ENCODE results near the gene PSD4. TPM values are rescaled to one million over a fixed set of nuclear protein-coding genes. Genes with fewer than 3 reads are reported as not detected.

Gene PSD4
- 27.0 and 53.8 TPM in 2 replicates for total RNA-seq (2014; rRNA removed; shearing (Covaris generic); ENCODE audit: low replicate concordance)

DNA sequence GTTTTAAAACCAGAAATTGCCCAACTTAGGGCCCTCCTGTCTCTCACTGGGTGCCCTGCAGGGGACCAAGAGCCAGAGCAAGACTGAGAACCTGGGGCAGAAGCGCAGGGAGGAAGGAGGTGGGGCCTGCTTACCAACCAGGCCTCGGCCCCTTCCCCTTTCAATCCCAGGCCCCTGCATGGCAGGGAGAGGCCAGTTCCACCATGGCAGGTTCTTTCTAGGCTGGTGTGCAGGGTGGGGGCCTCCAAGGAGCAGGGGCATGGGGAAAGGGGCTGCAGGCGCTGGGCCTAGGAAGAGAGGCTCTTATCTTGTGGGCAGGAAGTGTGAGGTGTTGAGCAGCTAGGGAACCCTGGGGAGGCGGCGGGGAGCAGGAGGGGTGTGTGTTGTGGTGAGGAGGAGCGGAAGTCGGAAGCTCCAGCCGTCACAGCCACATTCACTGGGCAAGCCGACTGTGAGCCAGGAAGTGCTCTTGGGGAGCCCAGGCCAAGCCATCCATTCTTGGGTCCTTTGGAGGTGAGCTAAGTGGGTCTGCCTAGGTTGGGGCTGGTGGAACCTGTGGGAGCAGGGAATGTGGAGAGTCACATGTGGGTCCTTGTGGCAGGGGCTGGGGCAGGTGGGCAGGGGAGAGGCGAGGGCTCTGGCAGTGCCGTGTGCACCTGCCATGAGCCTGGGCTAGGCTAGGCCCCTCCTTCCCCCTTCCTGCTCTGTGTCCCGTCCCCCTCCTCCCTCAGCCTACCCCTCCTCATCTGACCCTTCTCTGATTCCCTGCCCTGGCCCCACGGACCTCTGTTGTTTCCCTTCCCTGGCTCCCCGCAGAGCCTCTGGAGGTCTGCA lies at the start of gene PSD4:
Gene PSD4, plus strand, starts transcription at position 430 of the 834 bp plus-strand sequence. CDS start 8,486 bp downstream, outside the sequence.
- DNase-seq (ENCODE audit: low read depth), result no peak
- in situ Hi-C loops (cut with HindIII; ENCODE audit: low pct_unique_long_range_greater_than_20kb, low sequenced_read_pairs), result no loop called here

DNA sequence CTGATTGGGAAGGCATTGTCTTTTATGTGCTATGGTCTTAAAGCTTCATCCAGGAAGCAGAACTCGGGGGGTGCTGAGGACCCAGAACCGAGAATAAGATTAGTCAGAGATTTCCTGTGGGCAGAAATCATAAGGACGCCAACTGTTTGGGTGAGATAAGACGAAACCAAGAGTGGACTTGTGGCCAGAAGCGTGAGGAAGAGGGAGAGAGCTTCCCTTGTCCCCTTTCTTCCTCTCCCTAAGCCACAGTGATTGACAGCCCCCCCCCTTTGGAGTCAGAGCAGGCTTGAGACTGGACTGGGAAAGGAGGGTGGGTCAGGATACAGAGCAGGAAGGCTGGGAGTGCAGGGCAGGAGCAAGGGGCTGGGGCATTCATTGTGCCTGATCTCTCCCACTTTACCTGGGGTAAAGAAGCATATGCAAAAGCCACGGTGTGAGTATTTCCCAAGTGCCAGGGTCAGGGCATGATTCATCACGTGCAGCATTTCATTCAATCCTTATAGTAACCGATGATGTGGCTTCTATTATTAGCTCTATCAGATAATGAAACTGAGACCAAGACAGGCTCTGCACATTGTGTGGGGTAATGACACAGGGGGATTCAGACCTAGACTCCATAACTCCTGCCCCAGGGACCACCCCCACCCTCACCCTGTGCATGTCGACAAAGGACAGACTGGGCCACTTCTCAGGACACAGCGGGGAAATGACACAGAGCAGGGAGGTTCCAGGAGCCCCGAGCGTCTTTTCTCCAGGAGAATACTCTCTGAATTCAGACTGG lies 49.4 kb upstream of the PSD4 start:
- in situ Hi-C loops (cut with HindIII; ENCODE audit: low pct_unique_long_range_greater_than_20kb, low sequenced_read_pairs), result no loop called here
- DNase-seq (ENCODE audit: low read depth), result no peak

DNA sequence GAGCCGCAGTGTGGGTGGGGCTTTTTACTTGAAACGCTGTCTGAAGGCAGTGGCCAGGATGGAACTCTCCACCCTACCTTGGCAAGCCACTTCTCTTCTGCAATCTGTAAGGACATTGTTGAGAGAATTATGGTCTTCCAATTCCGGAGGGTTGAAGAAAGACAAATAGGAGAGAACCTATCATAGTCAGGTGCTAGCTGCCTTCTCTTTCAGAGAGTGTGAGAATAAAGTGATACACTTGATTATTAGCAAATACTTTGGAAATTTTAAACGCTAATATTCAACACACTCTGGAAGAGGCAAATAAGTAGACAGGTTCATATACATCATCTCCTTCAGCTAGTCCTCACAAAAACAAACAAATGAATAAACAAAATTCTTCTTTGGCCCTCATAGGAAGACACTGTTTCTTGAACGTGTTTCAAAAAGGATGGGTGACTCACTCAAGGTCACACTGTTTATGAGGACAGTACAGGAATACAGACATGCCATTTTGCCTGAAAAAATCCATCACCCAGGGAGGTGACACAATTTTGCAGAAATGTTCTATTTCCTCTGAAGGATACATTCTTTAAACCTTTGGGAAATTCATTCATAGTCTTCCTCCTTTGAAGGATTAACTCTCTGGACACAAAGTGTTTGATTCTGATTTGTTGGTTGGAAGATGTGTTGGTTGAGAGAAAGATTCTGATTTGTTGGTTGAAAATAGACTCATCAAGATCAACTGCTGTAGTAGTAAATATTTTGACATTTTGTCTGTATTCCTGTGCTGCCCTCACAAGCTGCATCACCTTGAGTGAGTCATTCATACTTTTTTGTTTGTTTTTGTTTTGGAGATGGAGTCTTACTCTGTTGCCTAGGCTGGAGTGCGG lies 48.6 kb upstream of the PSD4 start:
- no peak for DNase-seq (ENCODE audit: low read depth)
- in situ Hi-C loops (cut with HindIII; ENCODE audit: low pct_unique_long_range_greater_than_20kb, low sequenced_read_pairs), result loop anchor here (25.0 kb wide), 1 partner anchor 262 kb away; no protein-coding TSS in a partner anchor

DNA sequence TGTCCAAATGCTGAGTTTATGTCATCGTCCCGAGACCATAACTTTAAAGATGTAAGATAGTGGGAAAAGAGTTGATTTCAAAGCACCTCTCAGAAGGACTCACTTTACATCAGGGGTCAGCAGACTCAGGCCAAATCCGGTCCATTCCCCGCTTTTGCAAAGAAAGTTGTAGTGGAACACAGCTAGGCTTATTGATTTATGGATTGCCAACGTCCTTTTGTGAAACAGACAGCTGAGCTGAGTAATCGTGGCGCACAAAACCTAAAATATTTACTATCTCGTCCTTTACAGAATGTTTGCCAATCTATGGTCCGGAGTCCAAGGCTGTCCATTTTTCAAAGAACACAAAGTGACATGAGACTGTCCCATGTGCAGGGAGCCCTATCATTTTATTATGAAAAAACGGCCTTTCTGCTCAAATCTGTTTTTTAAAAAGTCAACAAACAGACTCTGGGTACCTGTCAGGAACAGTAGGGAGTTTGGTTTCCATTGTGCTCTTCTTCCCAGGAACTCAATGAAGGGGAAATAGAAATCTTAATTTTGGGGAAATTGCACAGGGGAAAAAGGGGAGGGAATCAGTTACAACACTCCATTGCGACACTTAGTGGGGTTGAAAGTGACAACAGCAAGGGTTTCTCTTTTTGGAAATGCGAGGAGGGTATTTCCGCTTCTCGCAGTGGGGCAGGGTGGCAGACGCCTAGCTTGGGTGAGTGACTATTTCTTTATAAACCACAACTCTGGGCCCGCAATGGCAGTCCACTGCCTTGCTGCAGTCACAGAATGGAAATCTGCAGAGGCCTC lies 46.7 kb upstream of the PSD4 start, which contains the start of gene IL1RN:
Gene IL1RN, plus strand, starts transcription at position 754 of the 801 bp plus-strand sequence. Its CDS starts 27 bp downstream, at position 781.
- no peak for DNase-seq (ENCODE audit: low read depth)
- in situ Hi-C loops (cut with HindIII; ENCODE audit: low pct_unique_long_range_greater_than_20kb, low sequenced_read_pairs), result loop anchor here (25.0 kb wide), 1 partner anchor 260 kb away; no protein-coding TSS in a partner anchor

DNA sequence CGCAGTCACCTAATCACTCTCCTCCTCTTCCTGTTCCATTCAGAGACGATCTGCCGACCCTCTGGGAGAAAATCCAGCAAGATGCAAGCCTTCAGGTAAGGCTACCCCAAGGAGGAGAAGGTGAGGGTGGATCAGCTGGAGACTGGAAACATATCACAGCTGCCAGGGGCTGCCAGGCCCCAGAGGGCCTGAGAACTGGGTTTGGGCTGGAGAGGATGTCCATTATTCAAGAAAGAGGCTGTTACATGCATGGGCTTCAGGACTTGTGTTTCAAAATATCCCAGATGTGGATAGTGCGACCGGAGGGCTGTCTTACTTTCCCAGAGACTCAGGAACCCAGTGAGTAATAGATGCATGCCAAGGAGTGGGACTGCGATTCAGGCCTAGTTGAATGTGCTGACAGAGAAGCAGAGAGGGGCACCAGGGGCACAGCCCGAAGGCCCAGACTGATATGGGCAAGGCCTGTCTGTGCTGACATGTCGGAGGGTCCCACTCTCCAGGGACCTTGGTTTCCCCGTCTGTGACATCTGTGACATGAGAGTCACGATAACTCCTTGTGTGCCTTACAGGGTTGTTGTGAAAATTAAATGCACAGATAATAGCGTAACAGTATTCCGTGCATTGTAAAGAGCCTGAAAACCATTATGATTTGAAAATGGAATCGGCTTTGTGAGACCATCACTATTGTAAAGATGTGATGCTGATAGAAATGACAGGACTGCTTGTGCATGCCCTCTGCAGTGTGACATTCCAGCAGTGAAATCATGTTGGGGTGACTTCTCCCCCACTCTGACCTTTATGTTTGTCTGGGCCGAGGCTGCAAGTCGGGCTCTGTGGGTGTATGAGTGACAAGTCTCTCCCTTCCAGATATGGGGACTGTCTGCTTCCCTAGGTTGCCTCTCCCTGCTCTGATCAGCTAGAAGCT lies 45.9 kb upstream of the PSD4 start:
- no peak for DNase-seq (ENCODE audit: low read depth)
- in situ Hi-C loops (cut with HindIII; ENCODE audit: low pct_unique_long_range_greater_than_20kb, low sequenced_read_pairs), result loop anchor here (25.0 kb wide), 1 partner anchor 259 kb away; no protein-coding TSS in a partner anchor

DNA sequence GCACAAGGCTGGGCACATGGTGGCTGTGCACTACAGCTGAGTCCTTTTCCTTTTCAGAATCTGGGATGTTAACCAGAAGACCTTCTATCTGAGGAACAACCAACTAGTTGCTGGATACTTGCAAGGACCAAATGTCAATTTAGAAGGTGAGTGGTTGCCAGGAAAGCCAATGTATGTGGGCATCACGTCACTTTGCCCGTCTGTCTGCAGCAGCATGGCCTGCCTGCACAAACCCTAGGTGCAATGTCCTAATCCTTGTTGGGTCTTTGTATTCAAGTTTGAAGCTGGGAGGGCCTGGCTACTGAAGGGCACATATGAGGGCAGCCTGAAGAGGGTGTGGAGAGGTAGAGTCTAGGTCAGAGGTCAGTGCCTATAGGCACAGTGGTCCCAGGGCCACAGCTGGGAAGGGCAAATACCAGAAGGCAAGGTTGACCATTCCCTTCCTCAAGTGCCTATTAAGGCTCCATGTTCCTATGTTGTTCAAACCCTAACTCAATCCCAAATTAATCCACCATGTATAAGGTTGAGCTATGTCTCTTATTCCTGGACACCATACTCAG lies 44.2 kb upstream of the PSD4 start:
- in situ Hi-C loops (cut with HindIII; ENCODE audit: low pct_unique_long_range_greater_than_20kb, low sequenced_read_pairs), result loop anchor here (25.0 kb wide), 1 partner anchor 258 kb away; no protein-coding TSS in a partner anchor
- DNase-seq (ENCODE audit: low read depth), result no peak

DNA sequence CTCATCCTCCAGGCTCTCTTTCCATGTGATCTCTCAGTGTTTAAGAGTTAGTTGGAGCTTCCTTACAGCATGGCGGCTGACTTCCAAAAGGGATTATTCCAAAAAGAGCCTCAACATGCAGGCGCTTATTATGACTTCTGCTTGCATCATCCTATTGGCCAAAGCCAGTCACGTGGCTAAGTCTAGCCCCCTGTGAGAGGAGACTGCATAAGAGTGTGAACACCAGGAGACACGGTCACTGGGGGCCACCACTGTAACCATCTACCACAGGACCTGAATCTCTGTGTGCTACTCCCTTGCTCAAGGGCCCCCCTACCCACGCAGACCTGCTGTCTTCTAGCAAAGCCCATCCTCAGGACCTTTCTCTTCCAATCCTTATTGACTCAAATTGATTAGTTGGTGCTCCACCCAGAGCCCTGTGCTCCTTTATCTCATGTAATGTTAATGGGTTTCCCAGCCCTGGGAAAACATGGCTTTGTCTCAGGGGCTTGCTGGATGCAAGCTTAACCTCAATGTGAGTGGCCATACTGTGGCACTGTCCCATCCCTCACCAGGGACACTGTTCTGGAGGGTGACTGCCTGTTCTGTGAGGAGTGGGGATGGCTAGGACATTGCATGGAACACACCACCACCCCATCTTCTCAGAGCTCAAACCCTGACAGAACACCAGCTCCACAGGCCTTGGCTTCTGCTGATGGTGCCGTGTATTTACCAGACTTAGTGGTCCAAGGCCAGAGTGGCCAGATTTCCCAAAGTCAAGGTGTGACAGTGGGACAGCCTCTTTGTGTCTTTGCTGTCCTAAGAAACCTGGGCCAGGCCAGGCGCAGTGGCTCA lies 42.2 kb upstream of the PSD4 start:
- in situ Hi-C loops (cut with HindIII; ENCODE audit: low pct_unique_long_range_greater_than_20kb, low sequenced_read_pairs), result loop anchor here (25.0 kb wide), 1 partner anchor 256 kb away; no protein-coding TSS in a partner anchor
- DNase-seq (ENCODE audit: low read depth), result no peak

DNA sequence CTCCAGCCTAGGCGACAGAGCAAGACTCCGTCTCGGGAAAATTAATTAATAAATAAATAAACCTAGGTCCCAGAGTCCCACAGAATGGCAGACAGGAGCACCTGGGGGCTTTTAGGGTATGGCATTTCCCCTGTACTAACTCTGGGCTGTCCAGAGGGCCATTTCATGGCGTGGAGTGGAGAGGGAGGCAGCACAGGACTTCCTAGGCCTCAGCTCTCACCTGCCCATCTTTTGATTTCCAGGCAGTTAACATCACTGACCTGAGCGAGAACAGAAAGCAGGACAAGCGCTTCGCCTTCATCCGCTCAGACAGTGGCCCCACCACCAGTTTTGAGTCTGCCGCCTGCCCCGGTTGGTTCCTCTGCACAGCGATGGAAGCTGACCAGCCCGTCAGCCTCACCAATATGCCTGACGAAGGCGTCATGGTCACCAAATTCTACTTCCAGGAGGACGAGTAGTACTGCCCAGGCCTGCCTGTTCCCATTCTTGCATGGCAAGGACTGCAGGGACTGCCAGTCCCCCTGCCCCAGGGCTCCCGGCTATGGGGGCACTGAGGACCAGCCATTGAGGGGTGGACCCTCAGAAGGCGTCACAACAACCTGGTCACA lies 41.3 kb upstream of the PSD4 start:
- no peak for DNase-seq (ENCODE audit: low read depth)
- in situ Hi-C loops (cut with HindIII; ENCODE audit: low pct_unique_long_range_greater_than_20kb, low sequenced_read_pairs), result loop anchor here (25.0 kb wide), 1 partner anchor 255 kb away; no protein-coding TSS in a partner anchor

DNA sequence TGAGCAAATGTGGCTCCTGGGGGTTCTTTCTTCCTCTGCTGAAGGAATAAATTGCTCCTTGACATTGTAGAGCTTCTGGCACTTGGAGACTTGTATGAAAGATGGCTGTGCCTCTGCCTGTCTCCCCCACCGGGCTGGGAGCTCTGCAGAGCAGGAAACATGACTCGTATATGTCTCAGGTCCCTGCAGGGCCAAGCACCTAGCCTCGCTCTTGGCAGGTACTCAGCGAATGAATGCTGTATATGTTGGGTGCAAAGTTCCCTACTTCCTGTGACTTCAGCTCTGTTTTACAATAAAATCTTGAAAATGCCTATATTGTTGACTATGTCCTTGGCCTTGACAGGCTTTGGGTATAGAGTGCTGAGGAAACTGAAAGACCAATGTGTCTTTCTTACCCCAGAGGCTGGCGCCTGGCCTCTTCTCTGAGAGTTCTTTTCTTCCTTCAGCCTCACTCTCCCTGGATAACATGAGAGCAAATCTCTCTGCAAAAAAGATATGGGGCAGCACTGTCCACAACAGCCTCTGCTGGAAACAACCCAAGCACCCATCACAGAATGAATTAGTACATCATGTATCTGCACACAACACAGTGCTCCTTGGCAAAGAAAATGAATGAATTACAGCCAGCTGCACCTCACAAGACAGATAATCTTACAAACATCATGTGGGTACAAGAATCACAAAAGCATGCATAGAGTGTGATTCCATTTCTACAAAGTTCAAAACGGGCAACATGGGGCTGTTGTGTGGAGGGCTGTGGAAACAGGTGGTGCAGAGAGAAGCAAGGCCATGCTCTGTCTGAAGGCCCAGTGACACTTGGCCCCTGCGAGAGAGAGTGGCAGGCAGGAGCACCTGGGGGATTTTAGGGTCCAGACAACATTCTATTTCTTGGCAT lies 39.8 kb upstream of the PSD4 start:
- no peak for DNase-seq (ENCODE audit: low read depth)
- in situ Hi-C loops (cut with HindIII; ENCODE audit: low pct_unique_long_range_greater_than_20kb, low sequenced_read_pairs), result loop anchor here (25.0 kb wide), 1 partner anchor 253 kb away; no protein-coding TSS in a partner anchor

DNA sequence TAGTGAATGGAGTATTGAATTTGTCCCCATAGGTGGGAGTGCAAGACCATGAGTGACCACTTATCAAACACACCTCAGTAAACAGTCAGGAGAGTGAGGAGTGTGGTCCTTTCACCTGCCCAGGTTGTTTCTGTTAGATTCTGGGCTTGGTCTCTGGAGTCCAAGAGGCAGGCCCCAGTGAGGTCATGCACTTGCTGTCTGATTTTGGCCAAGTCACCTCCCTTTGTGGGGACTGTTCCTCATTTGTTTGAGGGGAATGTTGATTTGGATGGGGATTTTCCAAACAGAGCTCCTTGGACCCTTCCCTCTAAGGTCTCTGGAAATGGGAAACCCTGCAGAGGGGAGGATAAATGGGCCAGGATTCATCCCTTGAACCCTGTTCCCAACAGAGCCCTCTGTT lies 39.1 kb upstream of the PSD4 start:
- in situ Hi-C loops (cut with HindIII; ENCODE audit: low pct_unique_long_range_greater_than_20kb, low sequenced_read_pairs), result loop anchor here (25.0 kb wide), 1 partner anchor 253 kb away; no protein-coding TSS in a partner anchor
- no peak for DNase-seq (ENCODE audit: low read depth)

DNA sequence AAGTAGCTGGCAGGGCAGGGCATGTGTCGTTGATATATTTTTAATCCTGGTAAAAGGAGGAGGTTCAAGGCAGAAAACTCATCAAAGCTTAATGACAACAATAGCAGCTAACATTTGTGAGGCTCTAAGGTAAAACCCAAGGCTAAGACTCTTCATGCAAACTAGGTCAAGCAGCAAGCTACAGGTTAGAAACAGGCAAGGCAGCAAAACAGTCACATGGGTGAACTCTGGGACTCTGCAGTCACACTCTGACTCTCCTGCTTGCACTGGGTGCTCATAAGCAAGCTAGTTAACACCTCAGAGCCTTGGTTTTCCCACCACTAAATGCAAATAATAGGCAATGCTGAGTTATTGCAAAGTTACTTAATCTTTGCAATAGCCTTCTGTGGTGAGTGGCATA lies 38.5 kb upstream of the PSD4 start:
- in situ Hi-C loops (cut with HindIII; ENCODE audit: low pct_unique_long_range_greater_than_20kb, low sequenced_read_pairs), result loop anchor here (25.0 kb wide), 1 partner anchor 252 kb away; no protein-coding TSS in a partner anchor
- no peak for DNase-seq (ENCODE audit: low read depth)

DNA sequence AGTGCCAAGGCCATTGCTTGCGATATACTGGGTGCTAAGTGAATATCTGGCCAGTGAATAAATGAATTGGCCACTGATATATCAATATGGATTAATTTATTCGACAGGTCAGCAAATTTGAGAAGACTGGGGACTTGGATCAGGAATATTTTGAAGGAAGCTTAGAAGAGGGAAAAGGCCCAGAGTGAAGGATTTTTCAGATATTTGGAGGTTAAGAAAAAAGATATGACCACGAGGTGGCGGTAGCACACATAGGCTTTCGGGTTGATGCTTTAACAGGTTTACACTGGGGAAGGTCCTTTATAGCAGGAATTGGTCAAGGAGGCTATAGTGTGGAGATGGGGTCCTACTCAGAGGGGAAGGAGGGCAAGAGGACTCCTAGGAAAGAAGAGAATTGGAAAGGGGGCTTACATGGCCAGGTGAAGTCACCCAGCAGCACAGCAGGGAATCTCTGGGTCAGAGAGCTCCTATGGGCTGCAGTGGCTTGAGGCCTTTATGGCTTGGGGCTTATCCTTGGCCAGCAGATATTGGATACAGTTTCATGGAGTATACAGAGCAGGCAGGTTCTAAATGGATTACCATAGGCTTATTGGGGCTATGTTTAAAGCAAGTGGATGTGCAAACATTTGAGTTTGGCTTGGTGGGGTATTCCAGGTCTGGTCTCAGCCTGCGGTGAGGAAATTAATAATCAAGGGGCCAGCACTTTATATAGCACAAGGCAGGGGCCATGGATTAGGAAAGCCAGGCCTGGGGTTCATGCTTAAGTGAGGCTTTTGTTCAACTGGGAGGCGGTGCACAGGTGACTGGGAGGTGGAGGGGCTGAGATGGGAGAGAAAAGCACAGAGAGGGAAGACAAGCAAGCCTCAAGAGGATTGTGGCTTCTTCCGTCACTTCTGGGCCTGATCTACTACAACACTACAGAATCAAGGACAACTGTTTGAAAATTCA lies 36.7 kb upstream of the PSD4 start:
- in situ Hi-C loops (cut with HindIII; ENCODE audit: low pct_unique_long_range_greater_than_20kb, low sequenced_read_pairs), result loop anchor here (25.0 kb wide), 1 partner anchor 250 kb away; no protein-coding TSS in a partner anchor
- DNase-seq (ENCODE audit: low read depth), result peak; percentile 60
